Measurements from ENCODE around the gene INTS6L. TPM values are rescaled to one million over a fixed set of nuclear protein-coding genes. Genes with fewer than 3 reads are reported as not detected.

INTS6L gene
- total and polyA plus RNA-seq, 2 of the 8 experiments (the other 6 are each of a cell fraction or from before 2014, with no cell fraction given) = 4.1 to 5.2 TPM

GRCh38 chrX:135549519-135549918 lies 29.1 kb downstream of the INTS6L start (continued):
- TF ChIP-seq, protein P1, sequence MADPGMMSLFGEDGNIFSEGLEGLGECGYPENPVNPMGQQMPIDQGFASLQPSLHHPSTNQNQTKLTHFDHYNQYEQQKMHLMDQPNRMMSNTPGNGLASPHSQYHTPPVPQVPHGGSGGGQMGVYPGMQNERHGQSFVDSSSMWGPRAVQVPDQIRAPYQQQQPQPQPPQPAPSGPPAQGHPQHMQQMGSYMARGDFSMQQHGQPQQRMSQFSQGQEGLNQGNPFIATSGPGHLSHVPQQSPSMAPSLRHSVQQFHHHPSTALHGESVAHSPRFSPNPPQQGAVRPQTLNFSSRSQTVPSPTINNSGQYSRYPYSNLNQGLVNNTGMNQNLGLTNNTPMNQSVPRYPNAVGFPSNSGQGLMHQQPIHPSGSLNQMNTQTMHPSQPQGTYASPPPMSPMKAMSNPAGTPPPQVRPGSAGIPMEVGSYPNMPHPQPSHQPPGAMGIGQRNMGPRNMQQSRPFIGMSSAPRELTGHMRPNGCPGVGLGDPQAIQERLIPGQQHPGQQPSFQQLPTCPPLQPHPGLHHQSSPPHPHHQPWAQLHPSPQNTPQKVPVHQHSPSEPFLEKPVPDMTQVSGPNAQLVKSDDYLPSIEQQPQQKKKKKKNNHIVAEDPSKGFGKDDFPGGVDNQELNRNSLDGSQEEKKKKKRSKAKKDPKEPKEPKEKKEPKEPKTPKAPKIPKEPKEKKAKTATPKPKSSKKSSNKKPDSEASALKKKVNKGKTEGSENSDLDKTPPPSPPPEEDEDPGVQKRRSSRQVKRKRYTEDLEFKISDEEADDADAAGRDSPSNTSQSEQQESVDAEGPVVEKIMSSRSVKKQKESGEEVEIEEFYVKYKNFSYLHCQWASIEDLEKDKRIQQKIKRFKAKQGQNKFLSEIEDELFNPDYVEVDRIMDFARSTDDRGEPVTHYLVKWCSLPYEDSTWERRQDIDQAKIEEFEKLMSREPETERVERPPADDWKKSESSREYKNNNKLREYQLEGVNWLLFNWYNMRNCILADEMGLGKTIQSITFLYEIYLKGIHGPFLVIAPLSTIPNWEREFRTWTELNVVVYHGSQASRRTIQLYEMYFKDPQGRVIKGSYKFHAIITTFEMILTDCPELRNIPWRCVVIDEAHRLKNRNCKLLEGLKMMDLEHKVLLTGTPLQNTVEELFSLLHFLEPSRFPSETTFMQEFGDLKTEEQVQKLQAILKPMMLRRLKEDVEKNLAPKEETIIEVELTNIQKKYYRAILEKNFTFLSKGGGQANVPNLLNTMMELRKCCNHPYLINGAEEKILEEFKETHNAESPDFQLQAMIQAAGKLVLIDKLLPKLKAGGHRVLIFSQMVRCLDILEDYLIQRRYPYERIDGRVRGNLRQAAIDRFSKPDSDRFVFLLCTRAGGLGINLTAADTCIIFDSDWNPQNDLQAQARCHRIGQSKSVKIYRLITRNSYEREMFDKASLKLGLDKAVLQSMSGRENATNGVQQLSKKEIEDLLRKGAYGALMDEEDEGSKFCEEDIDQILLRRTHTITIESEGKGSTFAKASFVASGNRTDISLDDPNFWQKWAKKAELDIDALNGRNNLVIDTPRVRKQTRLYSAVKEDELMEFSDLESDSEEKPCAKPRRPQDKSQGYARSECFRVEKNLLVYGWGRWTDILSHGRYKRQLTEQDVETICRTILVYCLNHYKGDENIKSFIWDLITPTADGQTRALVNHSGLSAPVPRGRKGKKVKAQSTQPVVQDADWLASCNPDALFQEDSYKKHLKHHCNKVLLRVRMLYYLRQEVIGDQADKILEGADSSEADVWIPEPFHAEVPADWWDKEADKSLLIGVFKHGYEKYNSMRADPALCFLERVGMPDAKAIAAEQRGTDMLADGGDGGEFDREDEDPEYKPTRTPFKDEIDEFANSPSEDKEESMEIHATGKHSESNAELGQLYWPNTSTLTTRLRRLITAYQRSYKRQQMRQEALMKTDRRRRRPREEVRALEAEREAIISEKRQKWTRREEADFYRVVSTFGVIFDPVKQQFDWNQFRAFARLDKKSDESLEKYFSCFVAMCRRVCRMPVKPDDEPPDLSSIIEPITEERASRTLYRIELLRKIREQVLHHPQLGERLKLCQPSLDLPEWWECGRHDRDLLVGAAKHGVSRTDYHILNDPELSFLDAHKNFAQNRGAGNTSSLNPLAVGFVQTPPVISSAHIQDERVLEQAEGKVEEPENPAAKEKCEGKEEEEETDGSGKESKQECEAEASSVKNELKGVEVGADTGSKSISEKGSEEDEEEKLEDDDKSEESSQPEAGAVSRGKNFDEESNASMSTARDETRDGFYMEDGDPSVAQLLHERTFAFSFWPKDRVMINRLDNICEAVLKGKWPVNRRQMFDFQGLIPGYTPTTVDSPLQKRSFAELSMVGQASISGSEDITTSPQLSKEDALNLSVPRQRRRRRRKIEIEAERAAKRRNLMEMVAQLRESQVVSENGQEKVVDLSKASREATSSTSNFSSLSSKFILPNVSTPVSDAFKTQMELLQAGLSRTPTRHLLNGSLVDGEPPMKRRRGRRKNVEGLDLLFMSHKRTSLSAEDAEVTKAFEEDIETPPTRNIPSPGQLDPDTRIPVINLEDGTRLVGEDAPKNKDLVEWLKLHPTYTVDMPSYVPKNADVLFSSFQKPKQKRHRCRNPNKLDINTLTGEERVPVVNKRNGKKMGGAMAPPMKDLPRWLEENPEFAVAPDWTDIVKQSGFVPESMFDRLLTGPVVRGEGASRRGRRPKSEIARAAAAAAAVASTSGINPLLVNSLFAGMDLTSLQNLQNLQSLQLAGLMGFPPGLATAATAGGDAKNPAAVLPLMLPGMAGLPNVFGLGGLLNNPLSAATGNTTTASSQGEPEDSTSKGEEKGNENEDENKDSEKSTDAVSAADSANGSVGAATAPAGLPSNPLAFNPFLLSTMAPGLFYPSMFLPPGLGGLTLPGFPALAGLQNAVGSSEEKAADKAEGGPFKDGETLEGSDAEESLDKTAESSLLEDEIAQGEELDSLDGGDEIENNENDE (IDR thresholded peaks at IDR 0.05; ENCODE audit: insufficient replicate concordance, low read length) = no peak
- no peak for TF ChIP-seq RXRA (IDR thresholded peaks at IDR 0.05; ENCODE audit: insufficient read depth, low read depth, low read length)
- no peak for TF ChIP-seq NRF1 (IDR thresholded peaks at IDR 0.05; ENCODE audit: low read depth, low read length)
- TF ChIP-seq, protein P2, sequence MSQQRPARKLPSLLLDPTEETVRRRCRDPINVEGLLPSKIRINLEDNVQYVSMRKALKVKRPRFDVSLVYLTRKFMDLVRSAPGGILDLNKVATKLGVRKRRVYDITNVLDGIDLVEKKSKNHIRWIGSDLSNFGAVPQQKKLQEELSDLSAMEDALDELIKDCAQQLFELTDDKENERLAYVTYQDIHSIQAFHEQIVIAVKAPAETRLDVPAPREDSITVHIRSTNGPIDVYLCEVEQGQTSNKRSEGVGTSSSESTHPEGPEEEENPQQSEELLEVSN (IDR thresholded peaks at IDR 0.05) = no peak
- no peak for TF ChIP-seq EGR1 (IDR thresholded peaks at IDR 0.05; ENCODE audit: borderline replicate concordance, low read depth, low read length)
- no peak for TF ChIP-seq TBP (IDR thresholded peaks at IDR 0.05; ENCODE audit: low read depth, low read length)
- TF ChIP-seq, protein P3, sequence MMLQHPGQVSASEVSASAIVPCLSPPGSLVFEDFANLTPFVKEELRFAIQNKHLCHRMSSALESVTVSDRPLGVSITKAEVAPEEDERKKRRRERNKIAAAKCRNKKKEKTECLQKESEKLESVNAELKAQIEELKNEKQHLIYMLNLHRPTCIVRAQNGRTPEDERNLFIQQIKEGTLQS (IDR thresholded peaks at IDR 0.05; ENCODE audit: insufficient read depth, low read depth, low read length) = no peak
- no peak for TF ChIP-seq TAF1 (IDR thresholded peaks at IDR 0.05; ENCODE audit: low read depth, low read length)
- no peak for TF ChIP-seq JUND (IDR thresholded peaks at IDR 0.05; ENCODE audit: low read length)
